GM12865 (cell line): ENCODE measurements around the gene TXNDC2.

ENCODE experiments used
- DNase-seq: peaks from one replicate; pipeline ENCODE4 v3.0.0; 2010; ENCODE audit warnings: low read depth
- H3K4me3 ChIP-seq: 2 replicates; pipeline ENCODE4 v1.5.1; 2011; ENCODE audit warnings: mild to moderate bottlenecking, low read depth, low read length, control low read depth
- TF ChIP-seq, protein P1 (sequence below): IDR thresholded peaks from 2 replicates; pipeline ENCODE4 v1.5.1; 2011; ENCODE audit warnings: low read length, control low read depth, low read depth, inconsistent platforms; ENCODE audit not compliant: insufficient read depth; ENCODE audit errors: missing control alignments

The TXNDC2 gene

GRCh38 chr18:9931146-9931545 is 45.4 kb downstream of the TXNDC2 start:
- TF ChIP-seq, protein P1, sequence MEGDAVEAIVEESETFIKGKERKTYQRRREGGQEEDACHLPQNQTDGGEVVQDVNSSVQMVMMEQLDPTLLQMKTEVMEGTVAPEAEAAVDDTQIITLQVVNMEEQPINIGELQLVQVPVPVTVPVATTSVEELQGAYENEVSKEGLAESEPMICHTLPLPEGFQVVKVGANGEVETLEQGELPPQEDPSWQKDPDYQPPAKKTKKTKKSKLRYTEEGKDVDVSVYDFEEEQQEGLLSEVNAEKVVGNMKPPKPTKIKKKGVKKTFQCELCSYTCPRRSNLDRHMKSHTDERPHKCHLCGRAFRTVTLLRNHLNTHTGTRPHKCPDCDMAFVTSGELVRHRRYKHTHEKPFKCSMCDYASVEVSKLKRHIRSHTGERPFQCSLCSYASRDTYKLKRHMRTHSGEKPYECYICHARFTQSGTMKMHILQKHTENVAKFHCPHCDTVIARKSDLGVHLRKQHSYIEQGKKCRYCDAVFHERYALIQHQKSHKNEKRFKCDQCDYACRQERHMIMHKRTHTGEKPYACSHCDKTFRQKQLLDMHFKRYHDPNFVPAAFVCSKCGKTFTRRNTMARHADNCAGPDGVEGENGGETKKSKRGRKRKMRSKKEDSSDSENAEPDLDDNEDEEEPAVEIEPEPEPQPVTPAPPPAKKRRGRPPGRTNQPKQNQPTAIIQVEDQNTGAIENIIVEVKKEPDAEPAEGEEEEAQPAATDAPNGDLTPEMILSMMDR, result no peak
- DNase-seq, result no peak
- no peak overlapping the region for H3K4me3 ChIP-seq

DNA sequence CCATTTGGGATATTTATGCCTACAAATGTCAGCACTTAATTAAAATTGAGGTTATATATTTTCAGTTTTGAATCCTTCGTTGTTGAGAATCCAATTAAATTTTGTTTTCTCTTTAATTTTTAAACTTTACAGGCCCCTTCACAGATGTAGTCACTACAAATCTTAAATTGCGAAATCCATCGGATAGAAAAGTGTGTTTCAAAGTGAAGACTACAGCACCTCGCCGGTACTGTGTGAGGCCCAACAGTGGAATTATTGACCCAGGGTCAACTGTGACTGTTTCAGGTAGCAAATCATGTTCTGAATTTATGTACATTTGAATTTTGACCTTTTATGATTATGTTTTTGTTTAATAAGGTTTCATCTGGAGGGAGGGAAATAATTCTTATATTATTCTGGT is 45.9 kb downstream of the TXNDC2 start:
- H3K4me3 ChIP-seq, result no peak overlapping the region
- no peak for DNase-seq
- TF ChIP-seq, protein P1, result no peak

- no peak for DNase-seq
- TF ChIP-seq, protein P1, result no peak
- H3K4me3 ChIP-seq, result no peak overlapping the region
Measured at GRCh38 chr18:9933865-9934264, 48.1 kb downstream of the TXNDC2 start.

- no peak overlapping the region for H3K4me3 ChIP-seq
- TF ChIP-seq, protein P1, result no peak
- no peak for DNase-seq
Measured at GRCh38 chr18:9934274-9934673, 48.5 kb downstream of the TXNDC2 start.
